Measurements from ENCODE around the gene EXOC6B.

The EXOC6B gene

DNA sequence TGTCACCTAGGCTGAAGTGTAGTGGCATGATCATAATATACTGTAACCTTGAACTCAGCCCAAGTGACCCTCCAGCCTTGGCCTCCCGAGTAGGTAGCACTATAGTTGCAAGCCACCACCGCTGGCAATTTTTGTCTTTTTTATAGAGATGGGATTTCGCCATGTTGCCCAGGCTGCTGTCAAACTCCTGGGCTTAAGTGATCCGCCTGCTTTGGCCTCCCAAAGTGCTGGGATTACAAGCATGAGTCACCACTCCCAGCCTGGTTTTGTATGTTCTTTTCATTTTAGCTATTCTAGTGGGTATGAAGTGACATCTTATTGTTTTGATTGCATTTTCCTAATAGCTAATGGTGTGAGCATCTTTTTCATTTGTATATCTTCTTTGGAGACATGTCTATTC lies 11.3 kb upstream of the EXOC6B start:
- Histone ChIP-seq H3K27ac (ENCODE audit: low read length) (no peak overlapping the region), H3K36me3 (replicated peaks; ENCODE audit: insufficient read depth, low read length) (no peaks in the 10 kb centered on the region), H2AFZ (ENCODE audit: low read length) (no peak overlapping the region), H3K9ac (ENCODE audit: low read length) (no peak overlapping the region), H3K4me1 (ENCODE audit: low read length) (no peaks in the 10 kb centered on the region), H3K79me2 (ENCODE audit: low read length) (no peaks in the 10 kb centered on the region), H3K4me3 (ENCODE audit: low read length) (no peak overlapping the region), H3K4me2 (ENCODE audit: low read depth, low read length) (no peak overlapping the region), H3K9me2 (replicated peaks; ENCODE audit: insufficient read depth, low read length) (no peaks in the 10 kb centered on the region), H3F3A (ENCODE audit: insufficient read depth, low read length) (no peaks in the 10 kb centered on the region), H4K20me1 (ENCODE audit: insufficient read depth, low read length) (no peaks in the 10 kb centered on the region), H3K27me3 (replicated peaks; ENCODE audit: insufficient read depth, low read length) (no peaks in the 10 kb centered on the region), H3K9me3 (replicated peaks; ENCODE audit: insufficient read depth, low read length) (no peaks in the 10 kb centered on the region)
- DNase-seq: no peak
- TF ChIP-seq CTCF (IDR thresholded peaks at IDR 0.05; ENCODE audit: low read length) (no peak), EZH2 (optimal IDR thresholded peaks at IDR 0.05; ENCODE audit: low read depth, low read length) (no peak), EZH2phosphoT487 (IDR thresholded peaks at IDR 0.05; ENCODE audit: low read length) (no peak)

DNA sequence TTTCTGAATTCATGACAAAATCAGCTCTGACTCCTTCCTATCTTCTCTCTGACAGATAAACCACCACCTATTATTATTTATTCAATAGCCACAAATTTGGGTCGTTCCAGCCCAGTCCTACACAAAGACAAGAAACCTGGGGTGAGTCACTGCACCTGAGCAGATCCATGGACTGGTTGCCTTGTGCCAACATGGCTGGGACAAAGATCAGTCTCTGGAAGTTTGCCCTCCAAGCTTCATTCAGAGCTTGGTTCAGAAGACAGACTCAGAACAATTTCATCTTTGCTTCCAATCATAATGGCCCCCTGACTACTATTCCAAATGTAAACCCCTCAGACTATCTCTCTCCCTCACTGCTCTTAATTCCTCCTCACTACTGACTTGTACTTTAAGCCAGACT lies 9.6 kb upstream of the EXOC6B start:
- no peaks in the 10 kb centered on the region for H4K20me1 ChIP-seq (ENCODE audit: insufficient read depth, low read length)
- peaks cover 8% of the 10 kb centered on the region for H3K4me1 ChIP-seq (ENCODE audit: low read length)
- no peak overlapping the region for H3K27ac ChIP-seq (ENCODE audit: low read length)
- TF ChIP-seq CTCF (IDR thresholded peaks at IDR 0.05; ENCODE audit: low read length) (no peak), EZH2phosphoT487 (IDR thresholded peaks at IDR 0.05; ENCODE audit: low read length) (no peak), EZH2 (optimal IDR thresholded peaks at IDR 0.05; ENCODE audit: low read depth, low read length) (no peak)
- H3K9ac ChIP-seq (ENCODE audit: low read length): no peak overlapping the region
- no peak overlapping the region for H3K4me2 ChIP-seq (ENCODE audit: low read depth, low read length)
- DNase-seq: no peak
- H3K4me3 ChIP-seq (ENCODE audit: low read length): no peak overlapping the region
- no peaks in the 10 kb centered on the region for H3K9me2 ChIP-seq (replicated peaks; ENCODE audit: insufficient read depth, low read length)
- no peaks in the 10 kb centered on the region for H3K36me3 ChIP-seq (replicated peaks; ENCODE audit: insufficient read depth, low read length)
- H3K79me2 ChIP-seq (ENCODE audit: low read length): no peaks in the 10 kb centered on the region
- H2AFZ ChIP-seq (ENCODE audit: low read length): no peak overlapping the region
- no peaks in the 10 kb centered on the region for H3F3A ChIP-seq (ENCODE audit: insufficient read depth, low read length)
- H3K27me3 ChIP-seq (replicated peaks; ENCODE audit: insufficient read depth, low read length): no peaks in the 10 kb centered on the region
- no peaks in the 10 kb centered on the region for H3K9me3 ChIP-seq (replicated peaks; ENCODE audit: insufficient read depth, low read length)

DNA sequence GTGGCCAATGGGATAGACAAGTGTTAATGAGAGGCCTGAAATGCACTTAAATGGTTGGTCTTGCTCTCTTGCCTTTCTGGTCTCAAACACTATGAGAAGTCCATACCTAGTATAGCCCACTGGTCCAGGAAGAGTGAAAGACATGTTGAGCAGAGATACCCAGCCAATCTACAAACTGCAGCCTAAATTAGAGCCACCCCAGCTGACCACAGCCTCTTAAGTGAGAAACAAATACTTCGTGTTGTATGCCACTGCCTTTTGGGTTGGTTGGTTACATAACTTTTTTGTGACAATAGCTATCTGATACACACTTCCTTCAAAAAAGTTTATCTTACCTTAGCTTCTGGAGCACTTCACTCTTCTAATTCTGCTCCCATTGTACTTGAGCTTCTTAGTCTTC lies 8.8 kb upstream of the EXOC6B start:
- H2AFZ ChIP-seq (ENCODE audit: low read length): no peak overlapping the region
- no peaks in the 10 kb centered on the region for H3K9me2 ChIP-seq (replicated peaks; ENCODE audit: insufficient read depth, low read length)
- no peaks in the 10 kb centered on the region for H3K79me2 ChIP-seq (ENCODE audit: low read length)
- H3K27ac ChIP-seq (ENCODE audit: low read length): no peak overlapping the region
- DNase-seq: no peak
- no peaks in the 10 kb centered on the region for H3K36me3 ChIP-seq (replicated peaks; ENCODE audit: insufficient read depth, low read length)
- TF ChIP-seq EZH2 (optimal IDR thresholded peaks at IDR 0.05; ENCODE audit: low read depth, low read length) (no peak), EZH2phosphoT487 (IDR thresholded peaks at IDR 0.05; ENCODE audit: low read length) (no peak), CTCF (IDR thresholded peaks at IDR 0.05; ENCODE audit: low read length) (no peak)
- no peak overlapping the region for H3K9ac ChIP-seq (ENCODE audit: low read length)
- no peaks in the 10 kb centered on the region for H3F3A ChIP-seq (ENCODE audit: insufficient read depth, low read length)
- H3K9me3 ChIP-seq (replicated peaks; ENCODE audit: insufficient read depth, low read length): no peaks in the 10 kb centered on the region
- no peaks in the 10 kb centered on the region for H3K27me3 ChIP-seq (replicated peaks; ENCODE audit: insufficient read depth, low read length)
- H3K4me1 ChIP-seq (ENCODE audit: low read length): peaks cover 16% of the 10 kb centered on the region
- no peak overlapping the region for H3K4me2 ChIP-seq (ENCODE audit: low read depth, low read length)
- H3K4me3 ChIP-seq (ENCODE audit: low read length): no peak overlapping the region
- no peaks in the 10 kb centered on the region for H4K20me1 ChIP-seq (ENCODE audit: insufficient read depth, low read length)

All from MM.1S (cell line).